GM12878 (cell line): ENCODE measurements around the gene ZNF544. TPM values are rescaled to one million over a fixed set of nuclear protein-coding genes. Genes with fewer than 3 reads are reported as not detected.
"Not testable (repeated sequence)": the region's sequence is repeated elsewhere in the genome, so short reads cannot be mapped to it uniquely, and the experiment has no call there.

Experiments
- ATAC-seq: fragments of 200-7000 bp; cut with Tn5 transposase; 3 replicates; pipeline ENCODE4 v1.9.1; 2020; ENCODE audit warnings: mild to moderate bottlenecking, moderate library complexity
- BruUV-seq: library from RNA; stranded (reverse); fragments of 400-500 nt; replicated peaks from 2 replicates; lab custom pipeline; 2021; lab: Mats Ljungman, UMichigan
- CTCF ChIA-PET: fragments of 300-600 bp; sonication (Branson Sonifier 250); formaldehyde crosslinking; extraction: SDS; loops from one replicate; lab custom pipeline; 2021; ENCODE audit warnings: inconsistent platforms; lab: Yijun Ruan, JAX
- POLR2A ChIA-PET: fragments of 350-600 bp; formaldehyde crosslinking; extraction: SDS; loops from one replicate; lab custom pipeline; 2021; ENCODE audit warnings: inconsistent platforms; lab: Charles Lee
- RAD21 ChIA-PET: fragments of 300-600 bp; sonication (Branson Sonifier 250); formaldehyde crosslinking; loops from one replicate; lab custom pipeline; 2023; ENCODE audit warnings: antibody characterized with exemption; ENCODE audit not compliant: unreplicated experiment; lab: Charles Lee
- SMC1A ChIA-PET: fragments of 300-600 bp; sonication (Branson Sonifier 250); formaldehyde crosslinking; loops from one replicate; lab custom pipeline; 2023; ENCODE audit not compliant: unreplicated experiment, uncharacterized antibody; lab: Charles Lee
- DNase-seq: peaks from one replicate; pipeline ENCODE4 v3.0.0-alpha.2; 2011; ENCODE audit warnings: low read depth, low spot score
- FAIRE-seq: peaks from 3 replicates; lab custom pipeline; 2011; peaks lifted over from hg19 to GRCh38; lab: Jason Lieb, UNC
- H2AFZ ChIP-seq: 2 replicates; pipeline ENCODE4 v1.6.0; 2011; ENCODE audit warnings: low read depth, low read length, control low read depth; ENCODE audit not compliant: control insufficient read depth
- H3K27ac ChIP-seq: 2 replicates; pipeline ENCODE4 v1.5.1; 2011; ENCODE audit warnings: control low read depth; ENCODE audit not compliant: control insufficient read depth, insufficient read depth
- H3K27me3 ChIP-seq, 2 experiments: replicated peaks in 1 of 2; 2 replicates each; pipeline versions ENCODE4 v1.6.0 to v1.6.1; 2011; ENCODE audit warnings: low read length in 1 of 2; ENCODE audit not compliant: control insufficient read depth in 2 of 2, insufficient read depth in 2 of 2
- H3K36me3 ChIP-seq, 2 experiments: 2 replicates each; pipeline ENCODE4 v1.5.1; 2011; ENCODE audit warnings: low read length in 1 of 2; ENCODE audit not compliant: control insufficient read depth in 2 of 2, insufficient read depth in 2 of 2
- H3K4me1 ChIP-seq: 2 replicates; pipeline ENCODE4 v1.6.1; 2011; ENCODE audit warnings: mild to moderate bottlenecking, low read length, moderate library complexity, mixed read lengths; ENCODE audit not compliant: control insufficient read depth, insufficient read depth
- H3K4me2 ChIP-seq: 2 replicates; pipeline ENCODE4 v1.6.0; 2011; ENCODE audit warnings: control low read depth; ENCODE audit not compliant: control insufficient read depth, insufficient read depth
- H3K4me3 ChIP-seq: fragments of 200-600 bp; sonication (generic); 2 replicates; pipeline ENCODE4 v1.5.1; 2016
- H3K79me2 ChIP-seq: 2 replicates; pipeline ENCODE4 v1.6.0; 2011; ENCODE audit warnings: low read length; ENCODE audit not compliant: control insufficient read depth, insufficient read depth
- H3K9ac ChIP-seq: 2 replicates; pipeline ENCODE4 v1.8.0; 2011; ENCODE audit warnings: low read length, control low read depth, mixed read lengths; ENCODE audit not compliant: control insufficient read depth, insufficient read depth
- H3K9me3 ChIP-seq: replicated peaks from 3 replicates; pipeline ENCODE4 v1.5.1; 2011; ENCODE audit warnings: mild to moderate bottlenecking, low read length; ENCODE audit not compliant: control insufficient read depth, insufficient read depth
- H4K20me1 ChIP-seq: 2 replicates; pipeline ENCODE4 v1.6.0; 2011; ENCODE audit not compliant: control insufficient read depth, insufficient read depth
- JUNB ChIP-seq: IDR thresholded peaks from 2 replicates; pipeline ENCODE4 v1.6.1; 2016; ENCODE audit warnings: antibody characterized with exemption, mild to moderate bottlenecking
- POLR2A ChIP-seq: IDR thresholded peaks from 2 replicates; pipeline ENCODE4 v1.6.1; 2011; ENCODE audit warnings: low read depth, mild to moderate bottlenecking, low read length
- WGBS: methylation state at CpG from one replicate; pipeline ENCODE4 v1.1.6; 2016; ENCODE audit warnings: low lambda C conversion rate; ENCODE audit not compliant: insufficient replicate concordance, insufficient coverage; ENCODE audit errors: missing lambda C conversion rate; 5-methylcytosine and 5-hydroxymethylcytosine counted together
- in situ Hi-C: fragments of 300-500 bp; cut with MboI; formaldehyde crosslinking; loops from 9 replicates; pipeline ENCODE4 v1.14.3; 2018; ENCODE audit warnings: mixed read lengths
- intact Hi-C: fragments of 100-400 bp; cut with micrococcal nuclease; formaldehyde crosslinking; loops from one replicate; pipeline ENCODE4 v1.14.2; 2022; ENCODE audit not compliant: unreplicated experiment
- polyA plus RNA-seq, 11 experiments: library from polyadenylated mRNA; depleted of rRNA in 4 of 11; unstranded in 6 of 11; stranded (reverse) in 5 of 11; fragments of >200 nt; fragmentation: Nextera tagmentation in 4 of 11; fragmentation: Illumina TruSeq in 1 of 11; extraction: Ambion mirVana in 4 of 11; extraction: Trizol in 1 of 11; gene quantifications; 1 replicate in 1 of 11; 2 replicates in 10 of 11; pipeline versions ENCODE4 v1.2.1 to v1.2.3, GENCODE V29; 2011 to 2016; ENCODE audit warnings: inconsistent platforms in 2 of 11, missing spikeins in 2 of 11, low read depth in 1 of 11
- total RNA-seq, 4 experiments: library from RNA; depleted of rRNA in 3 of 4; stranded (reverse); fragments of >200 nt in 3 of 4; fragmentation: Illumina TruSeq in 1 of 4; extraction: Trizol in 1 of 4; gene quantifications; 2 replicates each; pipeline versions ENCODE4 v1.2.1 to v1.2.3, GENCODE V29; 2013 to 2021

ZNF544 gene
- total and polyA plus RNA-seq, 10 of the 15 experiments (the other 5 are each of a cell fraction or from before 2014, with no cell fraction given): 27.3 to 70.1 (median 42.6) TPM

DNA sequence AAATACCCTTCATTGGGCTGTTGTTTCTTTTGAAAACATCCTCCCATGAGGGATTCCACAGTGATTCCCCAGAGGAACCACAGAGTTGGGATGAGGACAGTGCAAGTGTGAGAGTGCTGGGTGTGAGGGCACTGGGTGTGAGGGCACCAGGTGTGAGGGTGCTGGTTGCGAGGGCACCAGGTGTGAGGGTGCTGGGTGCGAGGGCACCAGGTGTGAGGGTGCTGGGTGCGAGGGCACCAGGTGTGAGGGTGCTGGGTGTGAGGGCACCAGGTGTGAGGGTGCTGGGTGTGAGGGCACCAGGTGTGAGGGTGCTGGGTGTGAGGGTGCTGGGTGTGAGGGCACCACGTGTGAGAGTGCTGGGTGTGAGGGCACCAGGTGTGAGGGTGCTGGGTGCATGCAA, 29.5 kb downstream of the ZNF544 start:
- not testable (repeated sequence) for BruUV-seq

GRCh38 chr19:58261600-58261967, 32.9 kb downstream of the ZNF544 start:
- ChIA-PET RAD21 (no interaction called here), POLR2A (no interaction called here), CTCF (no interaction called here), SMC1A (no interaction called here)
- ATAC-seq (no peak), FAIRE-seq (no peak), DNase-seq (no peak)
- in situ Hi-C loops: no loop called here
- 98% methylated on average over 3 of the region's 3 CpGs for WGBS
- no peak for TF ChIP-seq JUNB
- Histone ChIP-seq H3K9me3 (peaks cover 65% of the 10 kb centered on the region), H2AFZ (no peak overlapping the region), H3K4me3 (no peak overlapping the region), H3K79me2 (no peaks in the 10 kb centered on the region), H4K20me1 (no peaks in the 10 kb centered on the region), H3K27me3 (no peaks in the 10 kb centered on the region), H3K27ac (no peak overlapping the region), H3K36me3 (peaks cover 0 to 9% of the 10 kb centered on the region in 2 experiments; a peak in 1 of 4 replicates), H3K9ac (no peak overlapping the region), H3K4me2 (no peak overlapping the region), H3K4me1 (no peaks in the 10 kb centered on the region)
- no TSS peak for BruUV-seq
- intact Hi-C loops: no loop called here

More for the DNA sequence above, 29.5 kb downstream of the ZNF544 start:
- intact Hi-C loops, H3K79me2 ChIP-seq, POLR2A ChIA-PET, H3K4me2 ChIP-seq, SMC1A ChIA-PET, H3K4me1 ChIP-seq, H3K4me3 ChIP-seq, DNase-seq, H3K27me3 ChIP-seq, H4K20me1 ChIP-seq, ATAC-seq, in situ Hi-C loops, H3K9ac ChIP-seq, RAD21 ChIA-PET, H3K27ac ChIP-seq, FAIRE-seq, CTCF ChIA-PET, H2AFZ ChIP-seq: not testable (repeated sequence)
- peaks cover 70% of the 10 kb centered on the region for H3K9me3 ChIP-seq
- 100% methylated on average over 3 of the region's 4 CpGs for WGBS
- peaks cover 6 to 28% of the 10 kb centered on the region in 2 experiments for H3K36me3 ChIP-seq
- TF ChIP-seq POLR2A: peak; percentile 51; the same call in 1 of the 2 replicates
